Neural crest cell (in vitro differentiated cells): ENCODE measurements around the gene STAT3. TPM values are rescaled to one million over a fixed set of nuclear protein-coding genes. Genes with fewer than 3 reads are reported as not detected.
A peak's percentile ranks its signal among the peaks of the same experiment; 100 is the strongest.

Experiments
- DNase-seq: peaks from one replicate; pipeline ENCODE4 v3.0.0; 2021; ENCODE audit warnings: low read depth, mixed read lengths, low spot score
- H3K27ac Mint-ChIP-seq: one replicate; pipeline ENCODE4 v1.8.0; 2021; ENCODE audit warnings: mild to moderate bottlenecking, mixed read lengths; ENCODE audit not compliant: unreplicated experiment
- H3K27me3 Mint-ChIP-seq: 2 replicates; pipeline ENCODE4 v1.8.0; 2021; ENCODE audit warnings: low read depth, mild to moderate bottlenecking, mixed read lengths
- H3K36me3 Mint-ChIP-seq: 2 replicates; pipeline ENCODE4 v1.8.0; 2021; ENCODE audit warnings: low read depth, mild to moderate bottlenecking, mixed read lengths
- H3K4me1 Mint-ChIP-seq: 2 replicates; pipeline ENCODE4 v1.8.0; 2021; ENCODE audit warnings: mixed read lengths
- H3K4me3 Mint-ChIP-seq: one replicate; pipeline ENCODE4 v1.8.0; 2021; ENCODE audit warnings: mild to moderate bottlenecking, mixed read lengths
- H3K9me3 Mint-ChIP-seq: 2 replicates; pipeline ENCODE4 v1.8.0; 2021; ENCODE audit warnings: mixed read lengths
- total RNA-seq: library from RNA; stranded (reverse); gene quantifications from 2 replicates; pipeline ENCODE4 v1.2.1, GENCODE V29; 2021
- TF ChIP-seq, protein P1 (sequence below): fragments of 200-600 bp; sonication (generic); conservative IDR thresholded peaks from 2 replicates; pipeline ENCODE4 v1.5.0; 2021; ENCODE audit warnings: antibody characterized with exemption, mild to moderate bottlenecking

STAT3 gene
- total RNA-seq, 1 donor from 2014 or later = 40.9 TPM

DNA sequence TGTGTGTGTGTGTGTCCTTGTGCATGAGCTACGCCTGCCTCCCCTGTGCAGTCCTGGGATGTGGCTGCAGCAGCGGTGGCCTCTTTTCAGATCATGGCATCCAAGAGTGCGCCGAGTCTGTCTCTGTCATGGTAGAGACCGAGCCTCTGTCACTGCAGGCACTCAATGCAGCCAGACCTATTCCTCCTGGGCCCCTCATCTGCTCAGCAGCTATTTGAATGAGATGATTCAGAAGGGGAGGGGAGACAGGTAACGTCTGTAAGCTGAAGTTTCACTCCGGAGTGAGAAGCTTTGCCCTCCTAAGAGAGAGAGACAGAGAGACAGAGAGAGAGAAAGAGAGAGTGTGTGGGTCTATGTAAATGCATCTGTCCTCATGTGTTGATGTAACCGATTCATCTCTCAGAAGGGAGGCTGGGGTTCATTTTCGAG, 77.4 kb downstream of the STAT3 start:
- Mint-ChIP-seq H3K9me3 (no peaks in the 10 kb centered on the region), H3K4me1 (peaks cover 42% of the 10 kb centered on the region), H3K4me3 (peak overlapping the region; percentile 47), H3K36me3 (peaks cover 4% of the 10 kb centered on the region), H3K27me3 (no peaks in the 10 kb centered on the region), H3K27ac (no peak overlapping the region)
- TF ChIP-seq, protein P1, sequence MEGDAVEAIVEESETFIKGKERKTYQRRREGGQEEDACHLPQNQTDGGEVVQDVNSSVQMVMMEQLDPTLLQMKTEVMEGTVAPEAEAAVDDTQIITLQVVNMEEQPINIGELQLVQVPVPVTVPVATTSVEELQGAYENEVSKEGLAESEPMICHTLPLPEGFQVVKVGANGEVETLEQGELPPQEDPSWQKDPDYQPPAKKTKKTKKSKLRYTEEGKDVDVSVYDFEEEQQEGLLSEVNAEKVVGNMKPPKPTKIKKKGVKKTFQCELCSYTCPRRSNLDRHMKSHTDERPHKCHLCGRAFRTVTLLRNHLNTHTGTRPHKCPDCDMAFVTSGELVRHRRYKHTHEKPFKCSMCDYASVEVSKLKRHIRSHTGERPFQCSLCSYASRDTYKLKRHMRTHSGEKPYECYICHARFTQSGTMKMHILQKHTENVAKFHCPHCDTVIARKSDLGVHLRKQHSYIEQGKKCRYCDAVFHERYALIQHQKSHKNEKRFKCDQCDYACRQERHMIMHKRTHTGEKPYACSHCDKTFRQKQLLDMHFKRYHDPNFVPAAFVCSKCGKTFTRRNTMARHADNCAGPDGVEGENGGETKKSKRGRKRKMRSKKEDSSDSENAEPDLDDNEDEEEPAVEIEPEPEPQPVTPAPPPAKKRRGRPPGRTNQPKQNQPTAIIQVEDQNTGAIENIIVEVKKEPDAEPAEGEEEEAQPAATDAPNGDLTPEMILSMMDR = no peak
- no peak for DNase-seq

DNA sequence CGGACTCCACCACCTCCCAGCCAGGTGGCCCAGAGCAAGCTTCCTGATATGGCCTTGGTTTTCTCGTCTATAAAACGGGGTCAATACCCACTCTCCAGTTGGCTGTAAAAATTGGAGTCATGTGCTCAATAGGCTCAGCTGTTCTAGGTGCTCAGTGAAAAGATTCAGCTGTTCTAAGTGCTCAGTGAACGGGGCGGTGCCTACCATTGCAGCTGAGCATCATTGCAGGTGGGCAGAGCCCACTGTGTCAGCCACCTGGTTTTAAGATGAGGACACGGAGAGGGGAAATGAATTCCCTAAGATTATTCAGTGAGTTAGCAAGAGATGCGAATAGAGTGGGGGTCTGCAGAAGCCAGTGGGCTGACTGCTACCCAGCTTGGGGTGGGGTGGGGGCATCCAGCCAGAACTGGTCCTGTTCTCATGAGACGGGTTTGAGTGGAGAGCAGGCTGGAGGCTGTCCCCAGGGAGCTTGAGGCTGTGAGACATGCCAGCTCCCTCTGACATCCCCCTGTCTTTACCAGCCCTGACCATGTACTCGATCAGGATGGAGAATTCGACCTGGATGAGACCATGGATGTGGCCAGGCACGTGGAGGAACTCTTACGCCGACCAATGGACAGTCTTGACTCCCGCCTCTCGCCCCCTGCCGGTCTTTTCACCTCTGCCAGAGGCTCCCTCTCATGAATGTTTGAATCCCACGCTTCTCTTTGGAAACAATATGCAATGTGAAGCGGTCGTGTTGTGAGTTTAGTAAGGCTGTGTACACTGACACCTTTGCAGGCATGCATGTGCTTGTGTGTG, 78.1 kb downstream of the STAT3 start:
- Mint-ChIP-seq H3K4me1 (peaks cover 36% of the 10 kb centered on the region), H3K27me3 (no peaks in the 10 kb centered on the region), H3K27ac (no peak overlapping the region), H3K9me3 (no peaks in the 10 kb centered on the region), H3K36me3 (no peaks in the 10 kb centered on the region), H3K4me3 (no peak overlapping the region)
- no peak for DNase-seq
- TF ChIP-seq, protein P1 = no peak

DNA sequence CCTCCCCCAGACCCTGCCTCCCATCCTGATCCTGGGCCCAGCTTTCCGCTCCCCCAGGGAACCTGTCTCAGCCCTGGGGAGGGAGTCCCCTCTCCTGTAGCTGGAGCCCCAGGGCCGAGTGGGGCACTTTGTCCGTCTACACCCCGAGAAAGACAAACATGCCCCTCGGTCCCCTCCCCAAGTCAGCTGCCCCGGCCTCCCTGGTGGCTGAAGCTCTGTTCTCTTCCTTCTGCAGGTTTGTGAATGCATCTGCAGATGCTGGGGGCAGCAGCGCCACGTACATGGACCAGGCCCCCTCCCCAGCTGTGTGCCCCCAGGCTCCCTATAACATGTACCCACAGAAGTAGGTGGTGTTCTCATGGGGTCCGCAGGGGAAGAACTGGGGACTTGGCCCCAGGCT, 79.1 kb downstream of the STAT3 start:
- H3K27ac Mint-ChIP-seq = no peak overlapping the region
- TF ChIP-seq, protein P1 = no peak
- no peak for DNase-seq
- H3K27me3 Mint-ChIP-seq = no peaks in the 10 kb centered on the region
- H3K4me3 Mint-ChIP-seq = no peak overlapping the region
- H3K9me3 Mint-ChIP-seq = no peaks in the 10 kb centered on the region
- peaks cover 34% of the 10 kb centered on the region for H3K4me1 Mint-ChIP-seq
- H3K36me3 Mint-ChIP-seq = no peaks in the 10 kb centered on the region

DNA sequence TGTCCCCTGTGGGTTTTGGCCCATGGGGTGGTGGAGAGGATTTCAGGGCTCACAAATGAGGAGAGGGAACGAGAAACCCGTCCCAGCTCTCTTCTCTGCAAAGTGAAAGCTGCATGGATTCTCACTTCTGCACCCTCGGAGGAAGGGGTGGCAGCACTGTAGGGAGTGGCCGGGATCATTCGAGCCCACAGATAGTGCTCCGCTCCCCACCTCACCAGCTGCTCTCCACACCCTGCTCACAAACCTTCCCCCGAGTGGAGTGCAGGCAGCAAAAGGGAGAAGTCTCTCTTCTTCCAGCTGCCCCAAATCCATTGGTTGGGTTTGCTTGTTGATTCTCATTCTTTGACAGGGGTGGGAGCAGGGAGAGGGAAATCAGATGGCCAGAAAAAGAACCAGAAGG, 79.8 kb downstream of the STAT3 start:
- H3K4me1 Mint-ChIP-seq = peaks cover 30% of the 10 kb centered on the region
- DNase-seq = no peak
- H3K27ac Mint-ChIP-seq = no peak overlapping the region
- H3K36me3 Mint-ChIP-seq = no peaks in the 10 kb centered on the region
- TF ChIP-seq, protein P1 = no peak
- H3K4me3 Mint-ChIP-seq = no peak overlapping the region
- H3K9me3 Mint-ChIP-seq = no peaks in the 10 kb centered on the region
- no peaks in the 10 kb centered on the region for H3K27me3 Mint-ChIP-seq

DNA sequence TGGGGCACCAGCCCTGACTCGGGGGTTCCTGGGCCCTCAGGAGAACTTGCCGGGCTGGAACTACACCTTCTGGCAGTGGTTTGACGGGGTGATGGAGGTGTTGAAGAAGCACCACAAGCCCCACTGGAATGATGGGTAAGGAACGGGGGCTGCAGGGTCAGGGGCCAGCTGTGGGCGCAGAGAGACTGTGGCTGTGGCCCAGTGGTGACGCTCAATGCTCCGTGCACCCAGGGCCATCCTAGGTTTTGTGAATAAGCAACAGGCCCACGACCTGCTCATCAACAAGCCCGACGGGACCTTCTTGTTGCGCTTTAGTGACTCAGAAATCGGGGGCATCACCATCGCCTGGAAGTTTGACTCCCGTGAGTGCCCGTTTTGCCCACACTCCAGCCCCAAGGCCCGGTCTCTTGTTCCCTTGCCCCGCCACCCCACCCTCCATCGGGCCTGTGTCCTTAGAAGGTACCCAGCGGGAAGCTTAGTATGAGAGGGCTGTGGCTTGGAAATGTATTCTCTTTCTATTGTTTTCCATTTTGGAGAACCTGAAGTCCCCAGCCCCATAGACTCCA, 80.8 kb downstream of the STAT3 start:
- peaks cover 28% of the 10 kb centered on the region for H3K4me1 Mint-ChIP-seq
- no peaks in the 10 kb centered on the region for H3K9me3 Mint-ChIP-seq
- H3K27ac Mint-ChIP-seq = no peak overlapping the region
- DNase-seq = no peak
- H3K4me3 Mint-ChIP-seq = no peak overlapping the region
- TF ChIP-seq, protein P1 = no peak
- no peaks in the 10 kb centered on the region for H3K36me3 Mint-ChIP-seq
- no peaks in the 10 kb centered on the region for H3K27me3 Mint-ChIP-seq
